ENCODE measurements around the gene NRN1L.

DNA sequence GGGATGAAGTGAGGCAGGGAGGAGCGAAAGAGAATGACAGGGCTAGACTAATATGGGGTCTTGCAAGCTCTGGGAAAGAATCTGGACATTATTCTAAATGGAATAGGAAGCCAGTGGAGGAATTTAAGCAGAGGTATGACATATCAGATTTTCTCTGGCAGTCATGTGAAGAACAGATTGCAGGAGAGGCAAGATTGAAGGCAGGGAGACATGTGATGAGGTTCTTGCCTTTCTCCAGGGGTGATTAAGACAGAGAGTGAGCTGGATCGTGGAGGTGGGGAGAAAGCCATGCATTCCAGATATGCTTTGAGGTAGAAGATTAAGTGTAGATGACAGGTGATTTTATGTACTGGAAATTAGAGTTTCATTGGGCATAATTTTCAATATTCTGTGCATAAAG lies 46.9 kb upstream of the NRN1L start:
- TF ChIP-seq, protein P1, sequence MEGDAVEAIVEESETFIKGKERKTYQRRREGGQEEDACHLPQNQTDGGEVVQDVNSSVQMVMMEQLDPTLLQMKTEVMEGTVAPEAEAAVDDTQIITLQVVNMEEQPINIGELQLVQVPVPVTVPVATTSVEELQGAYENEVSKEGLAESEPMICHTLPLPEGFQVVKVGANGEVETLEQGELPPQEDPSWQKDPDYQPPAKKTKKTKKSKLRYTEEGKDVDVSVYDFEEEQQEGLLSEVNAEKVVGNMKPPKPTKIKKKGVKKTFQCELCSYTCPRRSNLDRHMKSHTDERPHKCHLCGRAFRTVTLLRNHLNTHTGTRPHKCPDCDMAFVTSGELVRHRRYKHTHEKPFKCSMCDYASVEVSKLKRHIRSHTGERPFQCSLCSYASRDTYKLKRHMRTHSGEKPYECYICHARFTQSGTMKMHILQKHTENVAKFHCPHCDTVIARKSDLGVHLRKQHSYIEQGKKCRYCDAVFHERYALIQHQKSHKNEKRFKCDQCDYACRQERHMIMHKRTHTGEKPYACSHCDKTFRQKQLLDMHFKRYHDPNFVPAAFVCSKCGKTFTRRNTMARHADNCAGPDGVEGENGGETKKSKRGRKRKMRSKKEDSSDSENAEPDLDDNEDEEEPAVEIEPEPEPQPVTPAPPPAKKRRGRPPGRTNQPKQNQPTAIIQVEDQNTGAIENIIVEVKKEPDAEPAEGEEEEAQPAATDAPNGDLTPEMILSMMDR (conservative IDR thresholded peaks at IDR 0.05; ENCODE audit: low read depth, low read length): no peak
- TF ChIP-seq EZH2 (IDR thresholded peaks at IDR 0.05; ENCODE audit: borderline replicate concordance, low read depth, low read length, poor library complexity, severe bottlenecking): no peak
